Measurements from ENCODE around the gene LBP.
"Not testable (repeated sequence)": the region's sequence is repeated elsewhere in the genome, so short reads cannot be mapped to it uniquely, and the experiment has no call there.

The LBP gene

DNA sequence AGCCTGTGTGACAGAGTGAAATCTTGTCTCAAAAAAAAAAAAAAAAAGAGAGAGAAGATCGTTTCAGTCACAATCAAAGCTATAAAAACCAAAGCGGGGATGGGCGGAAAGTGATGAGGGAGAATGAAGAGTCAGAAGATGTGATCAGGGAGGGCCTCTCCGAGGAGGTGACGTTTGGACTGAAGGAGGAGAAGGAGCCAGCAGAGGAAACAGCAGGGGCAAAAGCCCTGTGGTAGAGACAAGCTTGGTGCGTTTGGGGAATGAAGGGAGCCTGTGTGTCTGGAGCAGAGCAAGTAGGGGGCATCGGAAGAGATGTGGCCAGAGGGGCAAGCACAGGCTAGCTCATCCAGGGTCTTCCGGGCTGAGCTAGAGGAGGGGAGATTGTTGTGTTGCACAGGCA lies 14.5 kb upstream of the LBP start:
- Histone ChIP-seq H2BK5ac (ENCODE audit: low read length) (no peak overlapping the region), H3K23ac (ENCODE audit: low read length) (no peak overlapping the region), H3K18ac (ENCODE audit: low read length) (no peak overlapping the region), H3K4me1 (ENCODE audit: control insufficient read depth, low read depth, low read length) (peaks cover 1% of the 10 kb centered on the region), H4K5ac (ENCODE audit: low read length) (no peak overlapping the region), H3K4me2 (ENCODE audit: low read length) (no peak overlapping the region), H3K79me2 (ENCODE audit: control insufficient read depth, insufficient read depth, low read length) (no peaks in the 10 kb centered on the region), H3K27ac (ENCODE audit: low read depth, low read length) (no peak overlapping the region), H3K79me1 (ENCODE audit: low read length) (no peaks in the 10 kb centered on the region), H4K8ac (ENCODE audit: low read depth, low read length) (no peak overlapping the region), H3K36me3 (ENCODE audit: control insufficient read depth, insufficient read depth, low read length) (no peaks in the 10 kb centered on the region), H3K4me3 (ENCODE audit: low read length) (no peak overlapping the region), H2BK15ac (replicated peaks; ENCODE audit: low read depth) (no peak overlapping the region), H3K4ac (ENCODE audit: low read depth, low read length) (no peak overlapping the region), H3K9ac (ENCODE audit: low read length) (no peak overlapping the region), H3K56ac (ENCODE audit: low read length) (no peak overlapping the region), H3K27me3 (ENCODE audit: insufficient read depth, low read length, poor library complexity) (no peaks in the 10 kb centered on the region), H2AK5ac (ENCODE audit: low read length) (no peak overlapping the region), H2BK120ac (ENCODE audit: low read depth, low read length) (no peak overlapping the region)
- no peak for DNase-seq
- WGBS (ENCODE audit: extremely low coverage, insufficient coverage, low lambda C conversion rate) = no CpG with 5 or more reads among the region's 8 CpGs

- H3K23ac ChIP-seq (ENCODE audit: low read length) = no peak overlapping the region
- no peaks in the 10 kb centered on the region for H3K27me3 ChIP-seq (ENCODE audit: insufficient read depth, low read length, poor library complexity)
These were observed 12.3 kb upstream of the LBP start for GRCh38 chr20:38334016-38334415.

DNA sequence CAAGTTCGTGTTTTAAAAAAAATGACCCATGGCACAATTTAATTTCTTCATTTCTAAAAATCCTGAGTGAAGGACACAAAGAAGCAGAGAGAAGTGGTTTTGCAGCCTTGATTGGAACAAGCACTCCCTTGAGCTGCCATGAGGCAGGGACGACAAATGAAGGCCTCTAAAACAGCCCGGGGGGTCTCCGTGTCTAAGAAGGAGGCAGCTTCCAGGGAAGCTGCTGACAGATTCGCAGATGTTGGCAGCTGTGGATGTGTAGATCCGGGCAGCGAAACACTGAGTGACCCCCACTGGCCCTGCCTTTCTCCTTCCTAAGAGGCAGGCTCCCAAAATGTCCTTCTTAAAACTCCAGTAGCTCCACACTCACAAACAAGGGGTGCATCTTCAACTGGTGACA lies 9.6 kb upstream of the LBP start:
- DNase-seq = no peak
- Histone ChIP-seq H2BK5ac (ENCODE audit: low read length) (no peak overlapping the region), H3K9ac (ENCODE audit: low read length) (no peak overlapping the region), H3K4me1 (ENCODE audit: control insufficient read depth, low read depth, low read length) (peaks cover 1% of the 10 kb centered on the region), H3K79me1 (ENCODE audit: low read length) (no peaks in the 10 kb centered on the region), H2AK5ac (ENCODE audit: low read length) (no peak overlapping the region), H3K4me3 (ENCODE audit: low read length) (no peak overlapping the region), H4K8ac (ENCODE audit: low read depth, low read length) (no peak overlapping the region), H3K79me2 (ENCODE audit: control insufficient read depth, insufficient read depth, low read length) (no peaks in the 10 kb centered on the region), H3K4ac (ENCODE audit: low read depth, low read length) (no peak overlapping the region), H3K18ac (ENCODE audit: low read length) (no peak overlapping the region), H3K56ac (ENCODE audit: low read length) (no peak overlapping the region), H3K36me3 (ENCODE audit: control insufficient read depth, insufficient read depth, low read length) (no peaks in the 10 kb centered on the region), H3K27me3 (ENCODE audit: insufficient read depth, low read length, poor library complexity) (no peaks in the 10 kb centered on the region), H2BK120ac (ENCODE audit: low read depth, low read length) (no peak overlapping the region), H3K27ac (ENCODE audit: low read depth, low read length) (no peak overlapping the region), H3K23ac (ENCODE audit: low read length) (no peak overlapping the region), H4K5ac (ENCODE audit: low read length) (no peak overlapping the region), H3K4me2 (ENCODE audit: low read length) (no peak overlapping the region), H2BK15ac (replicated peaks; ENCODE audit: low read depth) (no peak overlapping the region)
- WGBS (ENCODE audit: extremely low coverage, insufficient coverage, low lambda C conversion rate) = no CpG with 5 or more reads among the region's 7 CpGs

More at GRCh38 chr20:38334016-38334415, 12.3 kb upstream of the LBP start:
- Histone ChIP-seq H3K4ac (ENCODE audit: low read depth, low read length) (no peak overlapping the region), H2BK15ac (replicated peaks; ENCODE audit: low read depth) (no peak overlapping the region), H3K9ac (ENCODE audit: low read length) (no peak overlapping the region), H3K79me1 (ENCODE audit: low read length) (no peaks in the 10 kb centered on the region), H3K79me2 (ENCODE audit: control insufficient read depth, insufficient read depth, low read length) (no peaks in the 10 kb centered on the region), H3K36me3 (ENCODE audit: control insufficient read depth, insufficient read depth, low read length) (no peaks in the 10 kb centered on the region), H4K5ac (ENCODE audit: low read length) (no peak overlapping the region), H3K4me3 (ENCODE audit: low read length) (no peak overlapping the region), H2BK5ac (ENCODE audit: low read length) (no peak overlapping the region), H3K4me1 (ENCODE audit: control insufficient read depth, low read depth, low read length) (peaks cover 1% of the 10 kb centered on the region), H3K27ac (ENCODE audit: low read depth, low read length) (no peak overlapping the region), H2AK5ac (ENCODE audit: low read length) (no peak overlapping the region), H3K4me2 (ENCODE audit: low read length) (no peak overlapping the region), H3K56ac (ENCODE audit: low read length) (no peak overlapping the region), H4K8ac (ENCODE audit: low read depth, low read length) (no peak overlapping the region), H2BK120ac (ENCODE audit: low read depth, low read length) (no peak overlapping the region), H3K18ac (ENCODE audit: low read length) (no peak overlapping the region)
- DNase-seq = no peak
- no CpG with 5 or more reads among the region's 8 CpGs for WGBS (ENCODE audit: extremely low coverage, insufficient coverage, low lambda C conversion rate)

GRCh38 chr20:38337561-38338140 lies 8.6 kb upstream of the LBP start:
- Histone ChIP-seq H4K8ac (ENCODE audit: low read depth, low read length) (no peak overlapping the region), H3K36me3 (ENCODE audit: control insufficient read depth, insufficient read depth, low read length) (no peaks in the 10 kb centered on the region)
- no CpG with 5 or more reads among the region's 6 CpGs for WGBS (ENCODE audit: extremely low coverage, insufficient coverage, low lambda C conversion rate)

DNA sequence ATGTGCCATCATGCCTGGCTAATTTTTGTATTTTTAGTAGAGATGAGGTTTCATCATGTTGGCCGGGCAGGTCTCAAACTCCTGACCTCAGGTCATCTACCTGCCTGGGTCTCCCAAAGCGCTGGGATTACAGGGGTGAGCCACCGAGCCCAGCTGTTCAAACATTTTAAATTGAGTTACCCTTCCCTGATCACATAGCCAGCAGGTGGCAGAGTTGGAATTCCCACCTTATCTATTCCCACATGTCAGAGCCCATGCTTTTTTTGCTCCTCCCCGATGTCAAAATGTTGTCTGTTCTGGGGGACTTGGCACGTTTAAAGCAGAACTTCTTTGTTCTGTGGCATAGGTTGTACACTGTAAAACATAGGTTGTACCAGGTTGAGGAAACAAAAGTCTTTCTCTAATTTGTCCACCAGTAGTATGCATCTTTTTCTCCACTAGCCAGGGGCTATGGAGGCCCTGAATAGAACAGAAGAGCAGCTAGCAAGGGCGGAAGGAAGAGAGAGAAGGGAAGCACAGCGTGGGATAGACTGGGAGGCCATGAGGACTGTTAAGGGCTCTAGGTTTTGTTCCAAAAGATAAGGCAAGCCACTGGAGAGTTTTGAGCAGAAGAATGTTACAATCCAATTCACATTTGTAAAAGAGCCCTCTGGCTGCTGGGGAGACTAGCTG lies 7.3 kb upstream of the LBP start:
- no CpG with 5 or more reads among the region's 7 CpGs for WGBS (ENCODE audit: extremely low coverage, insufficient coverage, low lambda C conversion rate)

More at GRCh38 chr20:38337561-38338140, 8.6 kb upstream of the LBP start:
- no peak overlapping the region for H2BK15ac ChIP-seq (replicated peaks; ENCODE audit: low read depth)
- H3K27me3 ChIP-seq (ENCODE audit: insufficient read depth, low read length, poor library complexity) = no peaks in the 10 kb centered on the region
- no peak overlapping the region for H4K5ac ChIP-seq (ENCODE audit: low read length)
- H3K79me1 ChIP-seq (ENCODE audit: low read length) = no peaks in the 10 kb centered on the region
- H3K79me2 ChIP-seq (ENCODE audit: control insufficient read depth, insufficient read depth, low read length) = no peaks in the 10 kb centered on the region
- no peak overlapping the region for H2BK120ac ChIP-seq (ENCODE audit: low read depth, low read length)
- H3K27ac ChIP-seq (ENCODE audit: low read depth, low read length) = no peak overlapping the region
- no peak overlapping the region for H3K4me2 ChIP-seq (ENCODE audit: low read length)
- no peak overlapping the region for H3K18ac ChIP-seq (ENCODE audit: low read length)
- no peak overlapping the region for H3K23ac ChIP-seq (ENCODE audit: low read length)
- H2AK5ac ChIP-seq (ENCODE audit: low read length) = no peak overlapping the region
- no peak overlapping the region for H2BK5ac ChIP-seq (ENCODE audit: low read length)
- peak; percentile 90 for DNase-seq
- no peak overlapping the region for H3K4me3 ChIP-seq (ENCODE audit: low read length)
- H3K9ac ChIP-seq (ENCODE audit: low read length) = no peak overlapping the region
- H3K56ac ChIP-seq (ENCODE audit: low read length) = no peak overlapping the region
- peaks cover 1% of the 10 kb centered on the region for H3K4me1 ChIP-seq (ENCODE audit: control insufficient read depth, low read depth, low read length)
- H3K4ac ChIP-seq (ENCODE audit: low read depth, low read length) = no peak overlapping the region

DNA sequence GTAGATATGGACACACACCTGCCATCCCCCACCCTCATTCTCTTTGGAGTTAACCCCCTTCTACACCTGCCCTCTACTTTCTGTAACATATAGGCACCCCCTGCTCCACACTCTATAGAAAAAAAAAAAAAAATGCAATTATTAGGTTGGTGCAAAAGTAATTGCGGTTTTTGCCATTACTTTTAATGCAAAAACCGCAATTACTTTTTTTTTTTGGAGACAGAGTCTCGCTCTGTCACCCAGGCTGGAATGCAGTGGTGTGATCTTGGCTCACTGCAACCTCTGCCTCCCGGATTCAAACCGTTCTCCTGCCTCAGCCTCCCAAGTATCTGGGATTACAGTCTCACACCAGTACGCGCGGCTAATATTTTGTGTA lies 6.8 kb upstream of the LBP start:
- DNase-seq; H3K79me2 ChIP-seq (ENCODE audit: control insufficient read depth, insufficient read depth, low read length); H3K79me1 ChIP-seq (ENCODE audit: low read length): not testable (repeated sequence)

More for the DNA sequence above, 7.3 kb upstream of the LBP start:
- Histone ChIP-seq H3K4ac (ENCODE audit: low read depth, low read length) (no peak overlapping the region), H3K56ac (ENCODE audit: low read length) (no peak overlapping the region), H3K4me2 (ENCODE audit: low read length) (no peak overlapping the region), H2BK15ac (replicated peaks; ENCODE audit: low read depth) (no peak overlapping the region), H2AK5ac (ENCODE audit: low read length) (no peak overlapping the region), H3K9ac (ENCODE audit: low read length) (no peak overlapping the region), H2BK5ac (ENCODE audit: low read length) (no peak overlapping the region), H4K8ac (ENCODE audit: low read depth, low read length) (no peak overlapping the region), H3K18ac (ENCODE audit: low read length) (no peak overlapping the region), H3K27me3 (ENCODE audit: insufficient read depth, low read length, poor library complexity) (no peaks in the 10 kb centered on the region), H3K27ac (ENCODE audit: low read depth, low read length) (no peak overlapping the region), H3K4me3 (ENCODE audit: low read length) (no peak overlapping the region), H2BK120ac (ENCODE audit: low read depth, low read length) (no peak overlapping the region), H4K5ac (ENCODE audit: low read length) (no peak overlapping the region), H3K23ac (ENCODE audit: low read length) (no peak overlapping the region), H3K79me2 (ENCODE audit: control insufficient read depth, insufficient read depth, low read length) (no peaks in the 10 kb centered on the region), H3K4me1 (ENCODE audit: control insufficient read depth, low read depth, low read length) (peaks cover 1% of the 10 kb centered on the region), H3K36me3 (ENCODE audit: control insufficient read depth, insufficient read depth, low read length) (no peaks in the 10 kb centered on the region), H3K79me1 (ENCODE audit: low read length) (no peaks in the 10 kb centered on the region)
- peak; percentile 79 for DNase-seq

More for the DNA sequence above, 6.8 kb upstream of the LBP start:
- H3K27ac ChIP-seq (ENCODE audit: low read depth, low read length); H4K8ac ChIP-seq (ENCODE audit: low read depth, low read length); H2BK120ac ChIP-seq (ENCODE audit: low read depth, low read length); H2BK5ac ChIP-seq (ENCODE audit: low read length); H3K18ac ChIP-seq (ENCODE audit: low read length); H3K23ac ChIP-seq (ENCODE audit: low read length); H3K4ac ChIP-seq (ENCODE audit: low read depth, low read length); H4K5ac ChIP-seq (ENCODE audit: low read length); H3K4me2 ChIP-seq (ENCODE audit: low read length); H3K4me1 ChIP-seq (ENCODE audit: control insufficient read depth, low read depth, low read length); H2AK5ac ChIP-seq (ENCODE audit: low read length); H3K9ac ChIP-seq (ENCODE audit: low read length); H3K36me3 ChIP-seq (ENCODE audit: control insufficient read depth, insufficient read depth, low read length); H3K56ac ChIP-seq (ENCODE audit: low read length); H3K4me3 ChIP-seq (ENCODE audit: low read length); H2BK15ac ChIP-seq (replicated peaks; ENCODE audit: low read depth); H3K27me3 ChIP-seq (ENCODE audit: insufficient read depth, low read length, poor library complexity): not testable (repeated sequence)
- no CpG with 5 or more reads among the region's 8 CpGs for WGBS (ENCODE audit: extremely low coverage, insufficient coverage, low lambda C conversion rate)

Measured in mesendoderm (in vitro differentiated cells).